NCI-H187 treated with DMSO at 0.1 percent for 48 hours (cell line): ENCODE measurements around the gene EDC3.
"Not testable (repeated sequence)": the region's sequence is repeated elsewhere in the genome, so short reads cannot be mapped to it uniquely, and the experiment has no call there.

Source experiments
- DNase-seq: peaks from one replicate; lab custom pipeline; 2025; lab: John Stamatoyannopoulos, UW

Gene EDC3

GRCh38 chr15:74648051-74648842 is 47.6 kb downstream of the EDC3 start:
- DNase-seq = no peak

- DNase-seq = no peak
Observed at GRCh38 chr15:74646480-74646879, 49.3 kb downstream of the EDC3 start.

GRCh38 chr15:74643665-74644204 is 52.1 kb downstream of the EDC3 start:
- DNase-seq = no peak

GRCh38 chr15:74642734-74643664 is 52.8 kb downstream of the EDC3 start:
- no peak for DNase-seq

- DNase-seq = no peak
Observed at GRCh38 chr15:74642348-74642733, 53.5 kb downstream of the EDC3 start.

GRCh38 chr15:74641151-74641550 is 54.7 kb downstream of the EDC3 start:
- DNase-seq = no peak

GRCh38 chr15:74636984-74637383 is 58.8 kb downstream of the EDC3 start:
- no peak for DNase-seq

GRCh38 chr15:74635228-74635627 is 60.6 kb downstream of the EDC3 start:
- no peak for DNase-seq

- DNase-seq = no peak
Observed at GRCh38 chr15:74633781-74634180, 62.0 kb downstream of the EDC3 start.

GRCh38 chr15:74632601-74633000 is 63.2 kb downstream of the EDC3 start:
- no peak for DNase-seq

GRCh38 chr15:74631935-74632560 is 63.8 kb downstream of the EDC3 start:
- DNase-seq = no peak

GRCh38 chr15:74631408-74631807 is 64.4 kb downstream of the EDC3 start:
- no peak for DNase-seq

- no peak for DNase-seq
Observed at GRCh38 chr15:74631087-74631385, 64.8 kb downstream of the EDC3 start.

GRCh38 chr15:74630284-74631086 is 65.3 kb downstream of the EDC3 start:
- no peak for DNase-seq

- DNase-seq = not testable (repeated sequence)
Observed at GRCh38 chr15:74629696-74630095, 66.1 kb downstream of the EDC3 start.

- no peak for DNase-seq
Observed at GRCh38 chr15:74628949-74629348, 66.9 kb downstream of the EDC3 start.

GRCh38 chr15:74628199-74628598 is 67.6 kb downstream of the EDC3 start:
- no peak for DNase-seq

- DNase-seq = no peak
Observed at GRCh38 chr15:74627766-74628165, 68.1 kb downstream of the EDC3 start.

- no peak for DNase-seq
Observed at GRCh38 chr15:74626752-74627692, 68.8 kb downstream of the EDC3 start.

- no peak for DNase-seq
Observed at GRCh38 chr15:74626336-74626735, 69.5 kb downstream of the EDC3 start.

GRCh38 chr15:74625693-74626092 is 70.1 kb downstream of the EDC3 start:
- DNase-seq = no peak
